GM19438 (cell line): ENCODE data around the gene FAM171A2.

ENCODE experiments used
- ATAC-seq: cut with Tn5 transposase; IDR thresholded peaks from one replicate; pipeline ENCODE4 v1.9.1; 2021; ENCODE audit warnings: low read depth; ENCODE audit not compliant: unreplicated experiment

Gene FAM171A2

DNA sequence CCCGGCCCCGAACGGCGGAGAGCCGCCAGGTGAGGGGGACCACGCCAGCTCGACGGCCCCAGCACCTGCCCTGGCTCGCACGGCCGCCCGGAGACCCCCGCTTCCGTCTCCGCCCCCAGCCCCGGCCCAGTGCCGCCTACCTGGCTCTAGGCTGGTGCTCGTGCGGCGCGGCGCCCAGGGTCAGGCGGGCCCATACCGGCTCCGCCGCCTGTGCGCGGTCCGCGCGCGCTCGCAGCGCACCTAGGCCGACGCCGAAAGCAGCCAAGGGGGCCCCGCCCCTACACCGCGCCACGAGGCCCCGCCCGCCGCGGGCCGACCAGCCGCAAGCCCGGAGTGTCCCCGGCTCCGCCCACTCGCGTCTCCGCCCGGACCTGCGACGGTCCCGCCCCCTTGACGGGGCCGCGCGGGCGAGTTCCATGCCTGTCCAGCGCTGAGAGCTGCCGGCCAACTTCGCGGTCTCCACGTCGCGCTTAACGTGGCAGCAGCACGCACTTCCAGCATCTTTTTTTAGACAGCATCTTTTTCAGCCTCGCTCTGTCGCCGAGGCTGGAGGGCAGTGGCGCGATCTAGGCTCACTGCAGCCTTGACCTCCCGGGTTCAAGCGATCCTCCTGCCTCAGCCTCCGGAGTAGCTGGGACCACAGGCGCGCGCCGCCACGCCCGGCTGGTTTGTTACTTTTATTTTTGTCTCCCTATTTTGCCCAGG is 38.9 kb downstream of the FAM171A2 start, which contains the start of gene SLC25A39:
SLC25A39 (minus strand) TSS at position 253 of the 705 bp plus-strand sequence. CDS start 1,261 bp downstream, outside the sequence.
- ATAC-seq, result peak; percentile 66

DNA sequence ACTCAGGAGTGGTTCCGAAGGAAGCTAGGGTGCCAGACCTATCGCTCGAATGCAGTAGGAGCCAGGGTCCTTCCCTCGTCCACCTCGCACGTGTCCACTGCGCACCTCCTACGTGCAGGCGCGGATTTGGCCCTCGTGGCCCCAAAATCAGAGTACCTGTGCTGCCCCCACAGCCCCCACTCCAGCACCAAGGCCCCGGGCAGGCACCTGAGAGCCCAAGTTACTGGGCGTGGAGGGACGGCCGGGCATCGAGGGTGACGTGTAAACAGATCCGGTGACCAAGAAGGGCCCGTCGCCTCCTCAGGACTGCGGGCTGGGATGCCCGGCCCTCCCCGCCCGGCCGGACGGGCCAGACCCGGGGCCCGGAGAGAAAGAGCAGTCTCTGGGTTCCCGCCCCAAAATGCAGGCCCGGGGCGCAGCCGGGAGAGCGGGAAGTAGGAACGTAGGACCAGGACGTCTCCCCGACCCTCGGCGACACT is 39.5 kb downstream of the FAM171A2 start:
- peak; percentile 6 for ATAC-seq

DNA sequence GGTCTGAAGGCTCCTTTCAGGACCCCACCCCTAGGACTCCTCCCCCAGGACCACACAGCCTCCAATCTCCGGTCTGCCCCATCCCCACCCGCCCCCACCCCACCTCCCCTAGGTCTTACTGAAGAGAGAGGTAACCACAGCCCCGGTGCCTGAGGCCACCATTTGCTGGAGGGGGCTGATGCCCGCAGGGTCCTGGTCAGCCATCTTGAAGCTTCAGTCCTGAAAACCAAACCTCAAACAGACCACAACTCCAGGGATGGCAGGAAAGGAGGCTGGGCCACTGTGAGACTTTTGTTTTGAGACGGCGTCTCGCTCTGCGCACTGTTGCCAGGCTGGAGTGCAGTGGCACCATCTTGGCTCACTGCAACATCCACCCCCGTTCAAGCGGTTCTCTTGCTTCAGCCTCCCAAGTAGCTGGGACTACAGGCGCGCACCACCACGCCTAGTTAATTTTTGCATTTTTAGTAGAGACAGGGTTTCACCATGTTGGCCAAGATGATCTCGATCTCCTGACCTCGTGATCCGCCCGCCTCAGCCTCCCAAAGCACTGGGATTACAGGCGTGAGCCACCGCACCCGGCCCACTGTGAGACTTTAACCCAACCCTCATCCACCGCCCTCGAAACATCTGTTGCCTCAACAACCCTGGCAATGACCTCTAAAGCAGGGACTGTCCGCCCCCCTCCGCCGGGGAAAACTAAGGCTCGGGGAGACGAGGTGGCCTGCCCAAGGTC is 40.1 kb downstream of the FAM171A2 start:
- no peak for ATAC-seq

DNA sequence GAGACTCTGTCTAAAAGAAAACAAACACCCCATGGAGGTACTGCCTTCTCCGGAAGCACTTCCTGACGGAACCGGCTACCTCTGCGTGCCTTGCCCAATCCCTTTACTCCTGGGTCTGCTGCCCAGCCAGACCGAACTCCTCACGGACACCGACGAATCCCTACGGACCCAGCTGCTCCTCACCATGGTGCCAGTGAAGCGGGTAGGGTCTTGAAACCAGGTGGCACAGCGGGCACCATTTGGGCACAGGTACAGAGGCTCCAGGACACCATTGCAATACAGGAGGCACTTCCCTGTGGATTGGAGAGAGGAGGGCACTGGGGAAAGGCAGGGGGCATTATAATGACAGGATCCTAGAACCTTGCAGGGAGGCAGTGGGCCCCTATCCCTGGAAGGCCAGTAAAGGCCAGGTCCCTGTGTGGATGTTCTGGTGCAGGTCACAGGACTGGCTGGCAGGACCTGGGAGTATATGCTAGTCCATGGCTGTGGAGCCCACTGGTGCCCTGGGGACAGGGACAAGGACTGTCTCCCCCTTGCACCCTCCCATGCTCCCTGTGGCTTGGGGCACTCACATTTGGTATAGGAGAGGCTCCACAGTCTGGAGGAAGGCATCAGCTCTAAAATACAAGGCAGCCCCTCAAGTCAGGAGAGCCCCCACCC is 41.3 kb downstream of the FAM171A2 start:
- no peak for ATAC-seq

DNA sequence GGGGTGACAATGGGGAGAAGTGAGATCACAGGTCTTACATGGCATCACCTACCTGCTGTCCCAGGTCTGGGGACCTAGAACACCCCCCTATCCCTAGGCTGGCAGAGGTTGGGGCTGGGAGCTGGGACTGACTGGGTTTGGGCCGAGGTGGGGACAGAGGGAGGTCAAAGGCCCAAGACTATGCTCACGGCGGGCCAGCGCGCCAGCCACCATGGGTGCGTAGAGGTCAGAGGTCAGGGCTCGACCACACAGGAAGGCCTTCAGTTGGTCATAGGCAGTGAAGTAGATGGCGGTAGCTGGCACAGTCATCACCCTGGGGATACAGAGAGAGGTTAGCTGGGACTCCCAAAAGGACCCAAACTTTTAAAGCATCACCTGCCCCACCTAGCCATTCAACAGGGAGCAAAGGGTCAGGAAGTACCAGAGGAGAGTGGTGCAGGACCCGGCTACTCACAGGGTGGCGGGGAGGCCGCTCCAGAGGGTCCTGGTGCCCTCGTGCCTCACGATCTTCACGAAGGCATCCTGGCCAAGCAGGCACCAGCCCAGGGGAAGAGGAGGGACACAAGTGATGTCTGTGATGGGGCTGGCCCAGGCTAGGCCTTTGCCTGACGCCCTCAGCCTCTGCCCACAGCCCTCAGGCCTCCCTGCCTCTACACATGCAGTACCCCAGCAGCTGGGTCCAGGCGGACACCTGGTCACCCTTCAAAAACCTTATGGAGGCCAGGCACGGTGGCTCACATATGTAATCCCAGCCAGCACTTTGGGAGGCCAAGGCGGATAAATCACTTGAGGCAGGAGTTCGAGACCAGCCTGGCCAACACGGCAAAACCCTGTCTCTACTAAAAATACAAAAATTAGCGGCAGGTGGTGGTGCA is 42.2 kb downstream of the FAM171A2 start:
- no peak for ATAC-seq

DNA sequence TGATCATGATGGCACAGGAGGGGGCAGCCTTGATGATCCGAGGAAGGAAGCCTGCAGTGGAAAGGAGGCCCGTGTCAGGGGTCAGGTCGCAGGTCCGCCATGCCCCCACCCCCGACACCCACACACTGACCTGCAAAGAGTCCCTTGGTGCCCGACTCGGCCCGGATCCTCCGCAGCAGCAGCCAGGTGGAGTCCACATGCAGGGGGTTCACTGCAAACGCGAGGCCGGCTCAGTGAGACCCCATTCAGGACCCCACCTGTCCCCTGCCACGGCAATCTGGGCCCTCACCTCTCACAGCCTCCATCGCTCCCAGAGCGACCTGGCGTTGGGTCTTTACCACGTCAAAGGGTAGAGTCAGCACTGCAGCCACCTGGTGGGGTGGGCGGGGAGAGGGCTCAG is 43.6 kb downstream of the FAM171A2 start:
- ATAC-seq, result no peak

DNA sequence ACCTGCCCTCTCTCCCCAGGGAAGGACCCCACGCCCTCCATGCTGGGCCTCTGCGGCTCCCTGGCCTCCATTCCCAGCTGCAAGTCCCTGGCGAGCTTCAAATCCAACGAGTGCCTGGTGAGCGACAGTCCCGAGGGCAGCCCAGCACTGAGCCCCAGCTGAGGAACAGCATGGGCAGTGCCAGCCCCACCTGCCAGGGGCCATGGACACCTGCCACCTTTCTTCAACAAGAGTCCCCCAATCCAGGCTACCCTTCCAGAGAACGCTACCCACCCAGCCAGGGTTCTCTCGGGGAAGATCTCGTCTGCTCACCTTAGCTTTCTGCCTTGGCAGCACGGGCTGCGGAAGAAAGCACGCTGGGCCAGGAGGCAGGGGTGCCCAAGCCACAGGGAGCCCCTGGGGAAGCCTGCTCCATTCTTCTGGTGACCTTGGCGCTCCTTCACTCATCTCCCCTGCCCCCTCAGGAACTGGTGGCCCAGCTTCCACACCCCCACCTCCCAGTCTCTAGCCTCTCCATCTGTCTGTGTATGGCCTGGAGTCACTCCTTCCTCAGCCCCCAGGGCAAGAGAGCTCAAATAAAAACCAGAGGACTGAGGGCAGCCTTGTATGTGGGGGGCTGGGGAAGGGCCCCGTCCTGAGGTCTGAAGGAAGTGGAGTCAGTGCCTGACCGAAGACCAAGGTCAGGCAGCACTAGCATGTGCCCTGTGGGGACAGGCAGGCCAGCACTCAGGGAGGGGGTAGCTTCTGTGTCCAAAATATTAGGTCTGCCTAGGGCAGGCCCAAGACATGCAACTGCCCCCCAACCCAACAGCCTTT is 45.4 kb downstream of the FAM171A2 start:
- ATAC-seq, result no peak

DNA sequence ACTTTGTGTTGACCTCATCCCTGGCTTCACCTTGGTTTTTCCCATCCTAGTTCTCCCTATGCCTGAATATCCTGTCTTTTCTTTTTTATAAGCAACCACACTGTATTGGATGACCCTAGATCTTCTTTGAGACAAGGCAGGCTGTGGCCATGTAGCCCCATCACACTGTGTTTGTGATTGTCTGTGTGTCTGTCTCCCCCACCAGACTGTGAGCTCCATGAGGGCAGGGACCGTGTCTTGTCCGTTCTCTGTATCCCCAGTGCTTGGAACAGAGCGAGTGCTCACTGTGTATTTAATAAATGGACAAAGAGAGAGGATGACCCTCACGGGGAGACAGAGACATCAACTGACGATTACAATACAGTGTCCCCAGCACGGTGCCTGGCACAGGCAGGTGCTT is 46.1 kb downstream of the FAM171A2 start:
- no peak for ATAC-seq

DNA sequence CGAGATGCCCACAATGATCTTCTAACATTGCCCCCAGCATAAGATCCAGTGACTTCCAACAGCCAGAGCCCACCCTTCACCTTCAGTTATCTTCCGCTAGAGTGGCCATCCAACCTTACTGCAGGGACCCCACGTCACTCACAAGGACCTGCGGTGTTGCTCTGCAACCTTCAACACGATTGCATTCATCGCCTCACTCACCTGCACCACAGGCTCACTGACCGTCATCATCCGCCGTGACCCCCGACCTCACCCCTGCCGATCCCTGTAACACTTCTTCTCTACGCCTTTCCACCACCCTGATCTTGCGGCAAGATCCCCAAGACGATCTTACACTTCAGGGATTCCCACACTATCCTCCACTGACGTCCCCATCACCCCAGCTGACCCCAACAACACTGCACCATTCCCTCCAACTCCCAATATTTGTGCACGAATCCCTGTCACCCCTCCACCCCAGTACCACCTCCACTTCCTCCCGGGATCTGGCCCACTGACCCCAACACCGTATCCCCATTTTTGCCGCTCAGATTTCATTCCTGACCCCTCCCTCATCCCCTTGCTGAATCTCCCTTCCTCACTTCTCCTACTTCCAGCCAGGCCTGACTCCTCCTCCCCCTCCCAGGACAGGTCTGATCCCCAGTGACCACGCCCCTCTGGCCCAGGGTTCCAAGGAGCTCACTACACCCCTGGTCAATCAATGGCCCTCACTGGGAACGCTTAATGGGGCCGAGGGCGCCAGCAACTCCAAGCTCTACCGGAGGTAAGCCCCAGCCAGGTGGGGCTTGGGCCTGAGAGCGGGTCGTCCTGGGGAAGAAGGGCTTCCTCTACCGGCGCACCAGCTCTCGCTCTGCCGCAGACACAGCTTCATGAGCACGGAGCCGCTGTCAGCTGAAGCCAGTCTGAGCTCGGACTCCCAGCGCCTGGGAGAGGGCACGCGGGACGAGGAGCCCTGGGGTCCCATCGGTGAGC is 47.6 kb downstream of the FAM171A2 start:
- no peak for ATAC-seq

DNA sequence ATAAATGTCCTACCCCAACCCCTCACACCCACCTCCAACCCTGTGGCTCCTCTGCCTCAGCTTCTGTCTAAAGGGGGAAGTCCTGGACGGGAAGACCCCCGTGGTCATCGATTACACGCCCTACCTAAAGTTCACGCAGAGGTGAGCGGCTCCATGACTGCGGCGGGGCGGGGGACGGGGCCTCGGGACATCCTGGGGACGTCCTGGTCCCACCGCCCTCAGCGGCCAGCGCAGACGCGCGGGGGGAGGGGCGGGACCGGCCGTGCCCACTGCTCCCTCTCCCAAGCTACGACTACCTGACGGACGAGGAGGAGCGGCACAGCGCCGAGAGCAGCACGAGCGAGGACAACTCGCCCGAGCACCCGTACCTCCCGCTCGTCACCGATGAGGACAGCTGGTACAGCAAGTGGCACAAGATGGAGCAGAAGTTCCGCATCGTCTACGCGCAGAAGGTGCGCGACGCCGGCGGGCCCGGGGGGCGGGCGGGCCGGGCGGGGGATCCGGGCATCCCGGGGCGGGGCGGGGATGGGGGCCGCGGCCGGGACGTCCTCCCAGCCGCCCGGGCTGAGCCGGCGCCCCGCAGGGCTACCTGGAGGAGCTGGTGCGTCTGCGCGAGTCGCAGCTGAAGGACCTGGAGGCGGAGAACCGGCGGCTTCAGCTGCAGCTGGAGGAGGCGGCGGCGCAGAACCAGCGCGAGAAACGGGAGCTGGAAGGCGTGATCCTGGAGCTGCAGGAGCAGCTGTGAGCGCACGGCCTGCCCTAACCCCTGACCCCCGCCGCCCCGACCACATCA is 48.6 kb downstream of the FAM171A2 start:
- no peak for ATAC-seq

DNA sequence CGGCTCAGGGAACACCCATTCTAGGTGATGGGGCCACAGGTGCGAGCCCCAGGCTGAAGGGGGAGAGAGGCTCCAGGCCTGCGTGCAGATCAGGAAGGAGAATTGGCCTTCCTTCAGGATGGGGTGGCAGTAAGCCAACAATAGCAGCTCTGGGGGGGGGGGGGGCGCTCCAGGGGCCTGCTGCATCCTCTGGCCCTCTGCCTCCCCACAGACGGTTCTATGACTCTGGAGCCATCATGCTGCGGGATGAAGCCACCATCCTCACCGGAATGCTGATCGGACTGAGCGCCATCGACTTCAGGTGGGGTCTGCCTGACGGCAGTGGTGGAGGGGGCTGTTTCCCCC is 49.2 kb downstream of the FAM171A2 start:
- no peak for ATAC-seq

DNA sequence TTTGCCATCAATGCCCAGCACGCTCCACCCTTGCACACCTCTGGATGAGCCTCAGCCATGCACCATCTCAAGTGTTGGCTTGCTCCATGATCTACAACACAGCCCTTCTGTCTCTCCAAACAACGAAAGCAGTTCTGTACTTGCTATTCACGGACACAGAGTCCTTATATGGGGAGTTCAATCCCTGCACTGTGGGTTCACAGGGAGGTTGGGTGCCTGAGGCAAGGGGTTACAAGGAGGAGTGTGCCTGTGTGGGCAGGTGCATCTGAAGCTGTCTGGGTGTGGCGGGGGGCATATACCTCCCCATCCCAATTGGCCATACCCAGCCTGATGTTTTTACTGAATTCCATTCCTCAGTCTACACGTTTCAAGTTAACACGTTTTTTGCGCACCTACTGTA is 49.6 kb downstream of the FAM171A2 start:
- no peak for ATAC-seq

DNA sequence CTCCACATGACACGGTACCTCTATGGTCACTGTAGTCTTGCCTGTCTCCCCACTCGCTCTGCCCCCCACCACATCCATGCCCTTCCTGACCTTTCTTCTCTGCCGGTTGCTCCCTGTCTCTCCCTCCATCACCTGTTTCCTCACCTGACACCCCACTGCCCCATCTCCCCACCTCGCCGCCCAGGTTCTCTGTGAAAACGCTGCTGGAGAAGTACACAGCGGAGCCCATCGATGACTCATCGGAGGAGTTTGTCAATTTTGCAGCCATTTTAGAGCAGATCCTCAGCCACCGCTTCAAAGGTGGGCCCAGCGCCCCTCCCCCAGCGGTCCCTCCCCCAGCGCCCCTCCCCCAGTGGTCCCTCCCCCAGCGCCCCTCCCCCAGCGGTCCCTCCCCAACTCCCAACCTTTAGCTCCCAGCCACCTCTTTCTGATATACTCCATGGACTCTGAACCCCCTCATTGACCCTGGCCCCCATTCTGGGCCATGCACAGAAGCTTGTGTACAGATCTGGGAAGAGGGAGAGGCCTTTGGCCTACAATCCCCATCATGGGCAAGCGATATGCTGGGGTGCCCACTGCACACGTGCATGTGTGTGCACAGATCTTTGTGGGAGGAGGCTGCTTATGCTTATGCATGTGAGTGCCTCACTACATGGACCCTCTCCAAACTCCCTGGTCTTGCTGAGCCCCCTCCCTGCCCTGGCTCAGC is 51.1 kb downstream of the FAM171A2 start:
- ATAC-seq, result no peak

DNA sequence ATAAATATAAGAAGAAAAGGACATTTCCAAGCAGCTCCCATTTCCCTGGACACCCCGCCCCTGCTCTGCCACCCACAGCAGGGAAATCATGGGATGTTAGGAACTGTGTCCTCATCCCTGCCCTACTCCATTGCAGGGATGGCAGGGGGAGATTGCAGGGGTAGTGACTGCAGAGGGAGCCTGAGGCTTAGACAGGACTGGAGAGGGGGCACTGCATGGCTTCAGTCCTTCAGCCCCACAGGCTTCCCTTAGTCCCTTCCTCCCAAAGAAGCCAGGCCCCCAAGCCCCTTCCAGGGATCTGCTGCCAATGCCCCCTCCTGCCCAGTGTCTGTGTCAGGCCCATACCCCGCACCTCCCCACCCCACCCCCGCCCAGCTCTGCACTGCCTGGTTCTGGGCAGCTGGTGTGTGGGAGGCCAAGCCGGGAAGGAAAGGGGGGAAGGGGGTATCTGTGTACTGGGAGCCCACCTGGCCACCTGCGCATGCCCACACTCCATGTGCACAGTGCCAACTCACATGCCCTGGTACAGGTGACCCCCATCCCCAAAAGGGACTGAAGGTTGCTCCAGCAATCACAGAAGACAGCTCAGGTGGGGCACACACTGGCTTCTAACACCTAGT is 52.0 kb downstream of the FAM171A2 start:
- ATAC-seq, result no peak

DNA sequence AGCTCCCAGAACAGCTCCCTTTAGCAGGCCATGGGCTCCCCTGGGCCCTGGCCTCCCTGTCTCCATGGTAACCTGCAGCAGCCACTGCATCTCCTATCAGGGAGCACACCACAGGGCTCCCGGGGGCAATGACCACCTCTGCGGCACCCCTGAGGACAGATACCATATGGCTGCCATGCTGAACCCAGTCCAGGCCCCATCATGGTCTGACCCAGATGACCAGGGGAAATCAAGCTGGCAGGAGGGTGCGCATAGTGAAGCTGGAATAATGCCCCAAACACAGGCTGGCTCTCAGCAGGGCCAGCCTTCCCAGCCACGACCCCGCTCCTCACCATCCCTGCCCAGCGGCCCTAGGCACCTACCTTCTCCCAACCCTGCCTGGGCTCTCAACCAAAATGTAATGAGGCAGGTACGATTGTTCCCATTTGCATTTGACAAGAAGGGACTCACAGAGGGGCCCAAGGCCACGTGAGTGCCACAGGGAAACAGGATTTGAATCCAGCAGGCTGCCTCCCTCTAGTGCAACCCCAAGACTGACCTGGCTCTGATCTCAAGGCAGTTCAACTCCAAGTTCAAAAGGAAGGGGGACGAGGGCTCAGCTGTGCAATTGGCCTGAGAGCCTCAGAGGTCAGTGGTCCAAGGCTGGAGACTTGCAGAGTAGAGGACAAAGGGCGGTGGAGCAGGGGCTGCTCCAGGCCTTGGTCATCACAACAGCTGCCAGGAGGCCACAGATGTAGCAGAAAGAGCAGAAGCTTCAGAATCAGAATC is 52.9 kb downstream of the FAM171A2 start:
- ATAC-seq, result no peak

DNA sequence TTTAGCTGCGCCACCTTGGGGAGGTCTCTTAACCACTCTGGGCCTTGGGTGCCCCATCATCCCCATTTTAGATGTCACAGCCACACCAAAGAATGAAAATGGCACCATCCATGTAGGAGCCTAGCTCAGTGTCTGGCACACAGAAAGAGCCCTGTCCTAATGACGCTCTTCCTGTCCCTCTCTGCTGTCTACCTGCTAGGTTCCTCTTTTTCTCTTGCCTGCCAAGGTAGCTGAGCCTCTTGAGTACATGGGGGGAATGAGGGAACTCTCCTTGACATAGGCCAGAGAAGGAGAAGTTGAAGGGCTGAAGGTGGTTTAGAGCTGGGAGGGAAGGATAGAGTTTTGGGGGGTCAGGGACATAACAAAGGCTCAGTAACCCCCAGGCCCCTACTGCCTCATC is 53.5 kb downstream of the FAM171A2 start:
- ATAC-seq, result no peak
